GM12878 (cell line): ENCODE results near the gene TTC4. TPM values are rescaled to one million over a fixed set of nuclear protein-coding genes. Genes with fewer than 3 reads are reported as not detected.

Experiments
- ATAC-seq: fragments of 200-7000 bp; cut with Tn5 transposase; 3 replicates; pipeline ENCODE4 v1.9.1; 2020; ENCODE audit warnings: mild to moderate bottlenecking, moderate library complexity
- BruUV-seq: library from RNA; stranded (reverse); fragments of 400-500 nt; replicated peaks from 2 replicates; lab custom pipeline; 2021; lab: Mats Ljungman, UMichigan
- CTCF ChIA-PET: fragments of 300-600 bp; sonication (Branson Sonifier 250); formaldehyde crosslinking; extraction: SDS; loops from one replicate; lab custom pipeline; 2021; ENCODE audit warnings: inconsistent platforms; lab: Yijun Ruan, JAX
- POLR2A ChIA-PET: fragments of 350-600 bp; formaldehyde crosslinking; extraction: SDS; loops from one replicate; lab custom pipeline; 2021; ENCODE audit warnings: inconsistent platforms; lab: Charles Lee
- RAD21 ChIA-PET: fragments of 300-600 bp; sonication (Branson Sonifier 250); formaldehyde crosslinking; loops from one replicate; lab custom pipeline; 2023; ENCODE audit warnings: antibody characterized with exemption; ENCODE audit not compliant: unreplicated experiment; lab: Charles Lee
- SMC1A ChIA-PET: fragments of 300-600 bp; sonication (Branson Sonifier 250); formaldehyde crosslinking; loops from one replicate; lab custom pipeline; 2023; ENCODE audit not compliant: unreplicated experiment, uncharacterized antibody; lab: Charles Lee
- DNase-seq: peaks from one replicate; pipeline ENCODE4 v3.0.0-alpha.2; 2011; ENCODE audit warnings: low read depth, low spot score
- FAIRE-seq: peaks from 3 replicates; lab custom pipeline; 2011; peaks lifted over from hg19 to GRCh38; lab: Jason Lieb, UNC
- H2AFZ ChIP-seq: 2 replicates; pipeline ENCODE4 v1.6.0; 2011; ENCODE audit warnings: low read depth, low read length, control low read depth; ENCODE audit not compliant: control insufficient read depth
- H3K27ac ChIP-seq: 2 replicates; pipeline ENCODE4 v1.5.1; 2011; ENCODE audit warnings: control low read depth; ENCODE audit not compliant: control insufficient read depth, insufficient read depth
- H3K27me3 ChIP-seq, 2 experiments: replicated peaks in 1 of 2; 2 replicates each; pipeline versions ENCODE4 v1.6.0 to v1.6.1; 2011; ENCODE audit warnings: low read length in 1 of 2; ENCODE audit not compliant: control insufficient read depth in 2 of 2, insufficient read depth in 2 of 2
- H3K36me3 ChIP-seq, 2 experiments: 2 replicates each; pipeline ENCODE4 v1.5.1; 2011; ENCODE audit warnings: low read length in 1 of 2; ENCODE audit not compliant: control insufficient read depth in 2 of 2, insufficient read depth in 2 of 2
- H3K4me1 ChIP-seq: 2 replicates; pipeline ENCODE4 v1.6.1; 2011; ENCODE audit warnings: mild to moderate bottlenecking, low read length, moderate library complexity, mixed read lengths; ENCODE audit not compliant: control insufficient read depth, insufficient read depth
- H3K4me2 ChIP-seq: 2 replicates; pipeline ENCODE4 v1.6.0; 2011; ENCODE audit warnings: control low read depth; ENCODE audit not compliant: control insufficient read depth, insufficient read depth
- H3K4me3 ChIP-seq: fragments of 200-600 bp; sonication (generic); 2 replicates; pipeline ENCODE4 v1.5.1; 2016
- H3K79me2 ChIP-seq: 2 replicates; pipeline ENCODE4 v1.6.0; 2011; ENCODE audit warnings: low read length; ENCODE audit not compliant: control insufficient read depth, insufficient read depth
- H3K9ac ChIP-seq: 2 replicates; pipeline ENCODE4 v1.8.0; 2011; ENCODE audit warnings: low read length, control low read depth, mixed read lengths; ENCODE audit not compliant: control insufficient read depth, insufficient read depth
- H3K9me3 ChIP-seq: replicated peaks from 3 replicates; pipeline ENCODE4 v1.5.1; 2011; ENCODE audit warnings: mild to moderate bottlenecking, low read length; ENCODE audit not compliant: control insufficient read depth, insufficient read depth
- H4K20me1 ChIP-seq: 2 replicates; pipeline ENCODE4 v1.6.0; 2011; ENCODE audit not compliant: control insufficient read depth, insufficient read depth
- CHD1 ChIP-seq: IDR thresholded peaks from 2 replicates; pipeline ENCODE4 v1.6.1; 2012; ENCODE audit warnings: low read depth, low read length, improper control_type of control experiment
- CREM ChIP-seq: IDR thresholded peaks from 2 replicates; pipeline ENCODE4 v1.6.1; 2014; ENCODE audit warnings: antibody characterized with exemption, low read depth
- EGR1 ChIP-seq, 2 experiments: IDR thresholded peaks; 1 replicate in 1 of 2; 2 replicates in 1 of 2; pipeline ENCODE4 v1.6.1; 2011 to 2012; ENCODE audit warnings: low read depth in 2 of 2, low read length in 2 of 2, borderline replicate concordance in 1 of 2, mild to moderate bottlenecking in 1 of 2, moderate library complexity in 1 of 2
- ETV6 ChIP-seq, 2 experiments: fragments of 450-650 bp in 1 of 2; IDR thresholded peaks in 1 of 2; conservative IDR thresholded peaks in 1 of 2; 2 replicates each; pipeline ENCODE4 v1.6.1; 2014; ENCODE audit warnings: antibody characterized with exemption in 1 of 2, borderline replicate concordance in 1 of 2, low read depth in 1 of 2, mild to moderate bottlenecking in 1 of 2, moderate library complexity in 1 of 2
- FOXK2 ChIP-seq: fragments of 450-650 bp; IDR thresholded peaks from 2 replicates; pipeline ENCODE4 v1.6.1; 2017; ENCODE audit warnings: mild to moderate bottlenecking, moderate library complexity
- IKZF2 ChIP-seq, 2 experiments: fragments of 450-650 bp; IDR thresholded peaks; 2 replicates each; pipeline ENCODE4 v1.6.1; 2017; ENCODE audit warnings: mild to moderate bottlenecking in 2 of 2, moderate library complexity in 2 of 2
- MYC ChIP-seq: IDR thresholded peaks from 2 replicates; pipeline ENCODE4 v1.6.1; 2011; ENCODE audit warnings: mild to moderate bottlenecking, low read length, moderate library complexity, inconsistent platforms; ENCODE audit not compliant: insufficient read depth, insufficient replicate concordance, insufficient read length, severe bottlenecking
- NFXL1 ChIP-seq: fragments of 450-650 bp; IDR thresholded peaks from 2 replicates; pipeline ENCODE4 v1.6.1; 2017; ENCODE audit warnings: antibody characterized with exemption, mild to moderate bottlenecking, borderline replicate concordance
- NR2C1 ChIP-seq: fragments of 450-650 bp; IDR thresholded peaks from 2 replicates; pipeline ENCODE4 v1.6.1; 2017; ENCODE audit warnings: antibody characterized with exemption, mild to moderate bottlenecking, moderate library complexity
- RAD51 ChIP-seq: fragments of 450-650 bp; IDR thresholded peaks from 2 replicates; pipeline ENCODE4 v1.6.1; 2016; ENCODE audit warnings: moderate library complexity, mild to moderate bottlenecking, inconsistent platforms
- SMAD5 ChIP-seq: IDR thresholded peaks from 2 replicates; pipeline ENCODE4 v1.6.1; 2016; ENCODE audit warnings: antibody characterized with exemption, low read depth
- SMARCA5 ChIP-seq: fragments of 450-650 bp; IDR thresholded peaks from 2 replicates; pipeline ENCODE4 v1.6.1; 2017; ENCODE audit warnings: mild to moderate bottlenecking
- TCF7 ChIP-seq: IDR thresholded peaks from 2 replicates; pipeline ENCODE4 v1.6.1; 2014; ENCODE audit warnings: antibody characterized with exemption, borderline replicate concordance
- ZNF207 ChIP-seq: fragments of 450-650 bp; IDR thresholded peaks from 2 replicates; pipeline ENCODE4 v1.6.1; 2014; ENCODE audit warnings: antibody characterized with exemption, mild to moderate bottlenecking, borderline replicate concordance
- ZSCAN29 ChIP-seq: fragments of 450-650 bp; IDR thresholded peaks from 2 replicates; pipeline ENCODE4 v1.6.1; 2017; ENCODE audit warnings: mild to moderate bottlenecking, moderate library complexity
- WGBS: methylation state at CpG from one replicate; pipeline ENCODE4 v1.1.6; 2016; ENCODE audit warnings: low lambda C conversion rate; ENCODE audit not compliant: insufficient replicate concordance, insufficient coverage; ENCODE audit errors: missing lambda C conversion rate; 5-methylcytosine and 5-hydroxymethylcytosine counted together
- in situ Hi-C: fragments of 300-500 bp; cut with MboI; formaldehyde crosslinking; loops from 9 replicates; pipeline ENCODE4 v1.14.3; 2018; ENCODE audit warnings: mixed read lengths
- intact Hi-C: fragments of 100-400 bp; cut with micrococcal nuclease; formaldehyde crosslinking; loops from one replicate; pipeline ENCODE4 v1.14.2; 2022; ENCODE audit not compliant: unreplicated experiment
- polyA plus RNA-seq, 11 experiments: library from polyadenylated mRNA; depleted of rRNA in 4 of 11; unstranded in 6 of 11; stranded (reverse) in 5 of 11; fragments of >200 nt; fragmentation: Nextera tagmentation in 4 of 11; fragmentation: Illumina TruSeq in 1 of 11; extraction: Ambion mirVana in 4 of 11; extraction: Trizol in 1 of 11; gene quantifications; 1 replicate in 1 of 11; 2 replicates in 10 of 11; pipeline versions ENCODE4 v1.2.1 to v1.2.3, GENCODE V29; 2011 to 2016; ENCODE audit warnings: inconsistent platforms in 2 of 11, missing spikeins in 2 of 11, low read depth in 1 of 11
- total RNA-seq, 4 experiments: library from RNA; depleted of rRNA in 3 of 4; stranded (reverse); fragments of >200 nt in 3 of 4; fragmentation: Illumina TruSeq in 1 of 4; extraction: Trizol in 1 of 4; gene quantifications; 2 replicates each; pipeline versions ENCODE4 v1.2.1 to v1.2.3, GENCODE V29; 2013 to 2021
- TF ChIP-seq, protein P1 (sequence below): fragments of 450-650 bp; IDR thresholded peaks from 2 replicates; pipeline ENCODE4 v1.6.1; 2018; ENCODE audit warnings: mild to moderate bottlenecking, low read depth, moderate library complexity; ENCODE audit not compliant: partially characterized antibody

Gene TTC4
- total and polyA plus RNA-seq, 10 of the 15 experiments (the other 5 are each of a cell fraction or from before 2014, with no cell fraction given), result 23.4 to 50.5 (median 36.0) TPM

- 78% methylated on average over 10 of the region's 11 CpGs for WGBS
- no peak overlapping the region for H3K27ac ChIP-seq
- no peak overlapping the region for H3K9ac ChIP-seq
- TF ChIP-seq TCF7 (no peak), RAD51 (no peak), ETV6 (conservative IDR thresholded peaks at IDR 0.05 in 1 of 2, IDR thresholded peaks at IDR 0.05 in 1 of 2; ENCODE audit: borderline replicate concordance in 1 of 2, low read depth in 1 of 2) (no peak), EGR1 (IDR thresholded peaks at IDR 0.05; ENCODE audit: borderline replicate concordance in 1 of 2, low read depth in 2 of 2, low read length in 2 of 2) (no peak), CHD1 (no peak), IKZF2 (IDR thresholded peaks at IDR 0.05) (no peak), SMARCA5 (no peak), SMAD5 (no peak), FOXK2 (no peak), NFXL1 (no peak), NR2C1 (no peak), CREM (no peak), ZSCAN29 (no peak), MYC (no peak), ZNF207 (no peak)
- TF ChIP-seq, protein P1, sequence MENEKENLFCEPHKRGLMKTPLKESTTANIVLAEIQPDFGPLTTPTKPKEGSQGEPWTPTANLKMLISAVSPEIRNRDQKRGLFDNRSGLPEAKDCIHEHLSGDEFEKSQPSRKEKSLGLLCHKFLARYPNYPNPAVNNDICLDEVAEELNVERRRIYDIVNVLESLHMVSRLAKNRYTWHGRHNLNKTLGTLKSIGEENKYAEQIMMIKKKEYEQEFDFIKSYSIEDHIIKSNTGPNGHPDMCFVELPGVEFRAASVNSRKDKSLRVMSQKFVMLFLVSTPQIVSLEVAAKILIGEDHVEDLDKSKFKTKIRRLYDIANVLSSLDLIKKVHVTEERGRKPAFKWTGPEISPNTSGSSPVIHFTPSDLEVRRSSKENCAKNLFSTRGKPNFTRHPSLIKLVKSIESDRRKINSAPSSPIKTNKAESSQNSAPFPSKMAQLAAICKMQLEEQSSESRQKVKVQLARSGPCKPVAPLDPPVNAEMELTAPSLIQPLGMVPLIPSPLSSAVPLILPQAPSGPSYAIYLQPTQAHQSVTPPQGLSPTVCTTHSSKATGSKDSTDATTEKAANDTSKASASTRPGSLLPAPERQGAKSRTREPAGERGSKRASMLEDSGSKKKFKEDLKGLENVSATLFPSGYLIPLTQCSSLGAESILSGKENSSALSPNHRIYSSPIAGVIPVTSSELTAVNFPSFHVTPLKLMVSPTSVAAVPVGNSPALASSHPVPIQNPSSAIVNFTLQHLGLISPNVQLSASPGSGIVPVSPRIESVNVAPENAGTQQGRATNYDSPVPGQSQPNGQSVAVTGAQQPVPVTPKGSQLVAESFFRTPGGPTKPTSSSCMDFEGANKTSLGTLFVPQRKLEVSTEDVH, result no peak
- no peaks in the 10 kb centered on the region for H3K36me3 ChIP-seq
- POLR2A ChIA-PET, result no interaction called here
- no peak overlapping the region for H2AFZ ChIP-seq
- CTCF ChIA-PET, result no interaction called here
- no peaks in the 10 kb centered on the region for H3K27me3 ChIP-seq
- H3K79me2 ChIP-seq, result no peaks in the 10 kb centered on the region
- no TSS peak for BruUV-seq
- in situ Hi-C loops, result no loop called here
- SMC1A ChIA-PET, result no interaction called here
- peaks cover 2% of the 10 kb centered on the region; the same call in 2 of the 3 replicates for H3K9me3 ChIP-seq
- DNase-seq (no peak), FAIRE-seq (no peak), ATAC-seq (no peak)
- no peaks in the 10 kb centered on the region for H3K4me1 ChIP-seq
- RAD21 ChIA-PET, result no interaction called here
- H3K4me3 ChIP-seq, result no peak overlapping the region
- intact Hi-C loops, result no loop called here
- no peak overlapping the region for H3K4me2 ChIP-seq
- no peaks in the 10 kb centered on the region for H4K20me1 ChIP-seq
These were observed 71.9 kb downstream of the TTC4 start for GRCh38 chr1:54787604-54788003.
